CD14-positive monocyte (primary cell): ENCODE measurements around the gene MAK. TPM values are rescaled to one million over a fixed set of nuclear protein-coding genes. Genes with fewer than 3 reads are reported as not detected.

Experiments
- DNase-seq, 3 donors: peaks; one replicate each; pipeline ENCODE4 v3.0.0-alpha.2; 2011 to 2022
- H2AFZ ChIP-seq: 2 replicates; pipeline ENCODE4 v1.6.0; 2012; ENCODE audit warnings: mild to moderate bottlenecking, low read depth, low read length, inconsistent platforms; ENCODE audit not compliant: insufficient read depth, poor library complexity, severe bottlenecking
- H3K27ac ChIP-seq, 2 donors: 1 replicate in 1 of 2; 2 replicates in 1 of 2; pipeline ENCODE4 v1.5.1; 2012 to 2013; ENCODE audit warnings: low read length in 2 of 2, control low read depth in 1 of 2, inconsistent platforms in 1 of 2, low read depth in 1 of 2, mild to moderate bottlenecking in 1 of 2
- H3K27me3 ChIP-seq, 2 donors: one replicate each; pipeline versions ENCODE4 v1.6.0 to v1.6.1; 2011 to 2013; ENCODE audit warnings: low read length in 2 of 2; ENCODE audit not compliant: control insufficient read depth in 2 of 2, insufficient read depth in 2 of 2
- H3K36me3 ChIP-seq, 2 donors: replicated peaks in 1 of 2; 1 replicate in 1 of 2; 2 replicates in 1 of 2; pipeline versions ENCODE4 v1.5.1 to v1.6.1; 2012 to 2013; ENCODE audit warnings: low read length in 2 of 2, control low read depth in 1 of 2, inconsistent platforms in 1 of 2, mild to moderate bottlenecking in 1 of 2; ENCODE audit not compliant: insufficient read depth in 2 of 2, control insufficient read depth in 1 of 2
- H3K4me1 ChIP-seq, 2 donors: 1 replicate in 1 of 2; 2 replicates in 1 of 2; pipeline versions ENCODE4 v1.5.1 to v1.6.1; 2012 to 2013; ENCODE audit warnings: low read length in 2 of 2, control low read depth in 1 of 2, inconsistent platforms in 1 of 2, mild to moderate bottlenecking in 1 of 2, moderate library complexity in 1 of 2; ENCODE audit not compliant: insufficient read depth in 2 of 2, control insufficient read depth in 1 of 2
- H3K4me2 ChIP-seq: replicated peaks from 2 replicates; pipeline ENCODE3; 2012; ENCODE audit warnings: low read length, moderate library complexity, mild to moderate bottlenecking; ENCODE audit not compliant: poor library complexity, severe bottlenecking; ENCODE audit errors: extremely low read depth
- H3K4me3 ChIP-seq, 3 experiments: fragments of 200-600 bp in 1 of 3; sonication (generic) in 1 of 3; replicated peaks in 1 of 3; 1 replicate in 2 of 3; 2 replicates in 1 of 3; pipeline ENCODE4 v1.5.1; 2011 to 2013; ENCODE audit warnings: low read length in 3 of 3, mild to moderate bottlenecking in 3 of 3, control low read depth in 2 of 3, low read depth in 2 of 3, inconsistent platforms in 1 of 3, moderate library complexity in 1 of 3
- H3K79me2 ChIP-seq: 2 replicates; pipeline ENCODE4 v1.6.0; 2012; ENCODE audit warnings: mild to moderate bottlenecking, control low read depth, inconsistent platforms, low read length, moderate library complexity; ENCODE audit not compliant: insufficient read depth
- H3K9ac ChIP-seq: 2 replicates; pipeline ENCODE4 v1.6.0; 2017; ENCODE audit warnings: low read length, mild to moderate bottlenecking; ENCODE audit not compliant: insufficient read depth, poor library complexity, severe bottlenecking
- H3K9me3 ChIP-seq, 2 donors: replicated peaks in 1 of 2; 1 replicate in 1 of 2; 2 replicates in 1 of 2; pipeline versions ENCODE4 v1.5.1 to v1.6.1; 2012 to 2013; ENCODE audit warnings: low read length in 2 of 2, control low read depth in 1 of 2; ENCODE audit not compliant: control insufficient read depth in 1 of 2, insufficient read depth in 1 of 2
- H4K20me1 ChIP-seq: 2 replicates; pipeline ENCODE4 v1.6.0; 2012; ENCODE audit warnings: mild to moderate bottlenecking, low read length, control low read depth, moderate library complexity; ENCODE audit not compliant: insufficient read depth
- H3K27ac Mint-ChIP-seq, 7 donors: one replicate each; pipeline ENCODE4 v1.8.0; 2020; ENCODE audit warnings: mild to moderate bottlenecking in 7 of 7, mixed read lengths in 7 of 7, moderate library complexity in 6 of 7, inconsistent platforms in 2 of 7
- H3K27me3 Mint-ChIP-seq, 3 donors: one replicate each; pipeline ENCODE4 v1.8.0; 2021 to 2022; ENCODE audit warnings: low read depth in 3 of 3, mild to moderate bottlenecking in 3 of 3, mixed read lengths in 3 of 3, moderate library complexity in 3 of 3, inconsistent platforms in 1 of 3
- H3K36me3 Mint-ChIP-seq, 2 donors: one replicate each; pipeline ENCODE4 v1.8.0; 2020; ENCODE audit warnings: mixed read lengths in 2 of 2, inconsistent platforms in 1 of 2, mild to moderate bottlenecking in 1 of 2
- H3K4me1 Mint-ChIP-seq: one replicate; pipeline ENCODE4 v1.8.0; 2020; ENCODE audit warnings: mild to moderate bottlenecking, mixed read lengths
- H3K4me3 Mint-ChIP-seq, 2 donors: one replicate each; pipeline ENCODE4 v1.8.0; 2020; ENCODE audit warnings: mild to moderate bottlenecking in 2 of 2, mixed read lengths in 2 of 2, moderate library complexity in 1 of 2
- H3K9me3 Mint-ChIP-seq, 7 donors: one replicate each; pipeline ENCODE4 v1.8.0; 2020 to 2022; ENCODE audit warnings: mixed read lengths in 7 of 7, mild to moderate bottlenecking in 6 of 7, moderate library complexity in 6 of 7, inconsistent platforms in 2 of 7
- CTCF ChIP-seq: fragments of 200-600 bp; IDR thresholded peaks from one replicate; pipeline ENCODE4 v1.8.0; 2022; ENCODE audit warnings: antibody characterized with exemption, mild to moderate bottlenecking
- WGBS: methylation state at CpG from one replicate; pipeline ENCODE4 v1.1.5; 2013; ENCODE audit warnings: missing lambda C conversion rate; ENCODE audit not compliant: insufficient coverage; 5-methylcytosine and 5-hydroxymethylcytosine counted together
- intact Hi-C, 2 donors: fragments of 100-400 bp; cut with micrococcal nuclease; formaldehyde crosslinking; loops; one replicate each; pipeline versions ENCODE4 v1.15.0 to v1.15.1; 2023
- polyA plus RNA-seq, 3 donors: library from polyadenylated mRNA; depleted of rRNA in 1 of 3; unstranded in 2 of 3; stranded (reverse) in 1 of 3; fragments of 300-500 nt in 2 of 3; fragments of >200 nt in 1 of 3; fragmentation: Illumina TruSeq in 2 of 3; gene quantifications; 1 replicate in 2 of 3; 2 replicates in 1 of 3; pipeline ENCODE4 v1.2.3, GENCODE V29; 2012 to 2021

MAK gene
- polyA plus RNA-seq, 3 donors, result 0.68 to 1.4 (median 0.76) TPM

- peak within 1 kb of the TSS; percentile 85 to 94 (median 91) for H3K27ac Mint-ChIP-seq
- TF ChIP-seq CTCF, result no peak
- Histone ChIP-seq H3K27ac (peak within 1 kb of the TSS; percentile 61 to 79), H3K27me3 (no peaks in the 10 kb centered on the region), H3K4me3 (peak within 1 kb of the TSS; percentile 54 to 91 (median 69)), H3K9ac (peak within 1 kb of the TSS; percentile 72), H3K4me1 (peaks cover 28 to 42% of the 10 kb centered on the region in 2 donors), H3K4me2 (peak within 1 kb of the TSS; percentile 89), H3K79me2 (peaks cover 15% of the 10 kb centered on the region), H3K36me3 (peaks cover 0 to 4% of the 10 kb centered on the region in 2 donors), H4K20me1 (no peaks in the 10 kb centered on the region), H2AFZ (peak within 1 kb of the TSS; percentile 95), H3K9me3 (peaks cover 7 to 15% of the 10 kb centered on the region in 2 donors)
- peaks cover 52% of the 10 kb centered on the region for H3K4me1 Mint-ChIP-seq
- H3K4me3 Mint-ChIP-seq, result peak within 1 kb of the TSS; percentile 91 to 97
- peak; percentile 72 to 81 (median 78) for DNase-seq
- peaks cover 11 to 20% (median 16%) of the 10 kb centered on the region in 7 donors for H3K9me3 Mint-ChIP-seq
- under 1% methylated on average over 30 of the region's 55 CpGs for WGBS
- peaks cover 13 to 22% of the 10 kb centered on the region in 2 donors for H3K36me3 Mint-ChIP-seq
- H3K27me3 Mint-ChIP-seq, result peaks cover 0 to 2% (median 0%) of the 10 kb centered on the region in 3 donors
- intact Hi-C loops, result no loop called here
Measured at GRCh38 chr6:10722820-10723566, 115.3 kb downstream of the MAK start, which contains the start of gene TMEM14C. TMEM14C (plus strand) TSS chr6:10723070; CDS start chr6:10724614, 1,544 bp downstream.

GRCh38 chr6:10722570-10722819 is 115.8 kb downstream of the MAK start:
- Mint-ChIP-seq H3K4me1 (peaks cover 52% of the 10 kb centered on the region), H3K9me3 (peaks cover 13 to 25% (median 18%) of the 10 kb centered on the region in 7 donors), H3K27me3 (peaks cover 0 to 2% (median 0%) of the 10 kb centered on the region in 3 donors), H3K36me3 (peaks cover 12 to 18% of the 10 kb centered on the region in 2 donors), H3K27ac (peak overlapping the region; percentile 85 to 94 (median 91)), H3K4me3 (peak overlapping the region; percentile 91 to 97)
- H3K36me3 ChIP-seq, result peaks cover 0 to 4% of the 10 kb centered on the region in 2 donors
- H3K9ac ChIP-seq, result peak overlapping the region; percentile 72
- intact Hi-C loops, result no loop called here
- no peaks in the 10 kb centered on the region for H4K20me1 ChIP-seq
- H3K4me3 ChIP-seq, result peak overlapping the region; percentile 54 to 91 (median 69)
- WGBS, result 0% methylated on average over 6 of the region's 6 CpGs
- peak overlapping the region; percentile 61 to 79 for H3K27ac ChIP-seq
- peaks cover 15% of the 10 kb centered on the region for H3K79me2 ChIP-seq
- H3K4me2 ChIP-seq, result peak overlapping the region; percentile 89
- no peak for DNase-seq
- peaks cover 7 to 20% of the 10 kb centered on the region in 2 donors for H3K9me3 ChIP-seq
- TF ChIP-seq CTCF, result no peak
- peak overlapping the region; percentile 95 for H2AFZ ChIP-seq
- peaks cover 28 to 41% of the 10 kb centered on the region in 2 donors for H3K4me1 ChIP-seq
- no peaks in the 10 kb centered on the region for H3K27me3 ChIP-seq
